HepG2 (cell line): ENCODE data around the gene MAP3K5. TPM values are rescaled to one million over a fixed set of nuclear protein-coding genes. Genes with fewer than 3 reads are reported as not detected.

Experiments
- CBFB ChIP-seq: sonication (generic); formaldehyde crosslinking; IDR thresholded peaks from 2 replicates; pipeline ENCODE4 v1.4.0; 2020; ENCODE audit warnings: missing genetic modification reagents
- DZIP1 ChIP-seq: sonication (generic); formaldehyde crosslinking; IDR thresholded peaks from 2 replicates; pipeline ENCODE4 v1.5.0; 2020; ENCODE audit warnings: mild to moderate bottlenecking, missing genetic modification reagents
- HCFC1 ChIP-seq: fragments of 150-350 bp; IDR thresholded peaks from 2 replicates; pipeline ENCODE4 v1.6.1; 2014; ENCODE audit warnings: low read depth, low read length
- NCOR1 ChIP-seq: fragments of 200-600 bp; sonication (generic); IDR thresholded peaks from 2 replicates; pipeline ENCODE4 v1.7.0; 2017; ENCODE audit warnings: antibody characterized with exemption, low read length, borderline replicate concordance
- NFKB2 ChIP-seq: sonication (generic); formaldehyde crosslinking; IDR thresholded peaks from 2 replicates; pipeline ENCODE4 v1.4.0; 2020; ENCODE audit warnings: missing genetic modification reagents, borderline replicate concordance
- NFRKB ChIP-seq: fragments of 450-650 bp; IDR thresholded peaks from 2 replicates; pipeline ENCODE4 v1.6.1; 2017
- POGZ ChIP-seq: sonication (generic); formaldehyde crosslinking; IDR thresholded peaks from 2 replicates; pipeline ENCODE4 v1.4.0; 2020; ENCODE audit warnings: mild to moderate bottlenecking, missing genetic modification reagents
- PRPF4 ChIP-seq: fragments of 200-400 bp; formaldehyde crosslinking; IDR thresholded peaks from 2 replicates; pipeline ENCODE4 v1.6.1; 2016; ENCODE audit warnings: low read length, low read depth; ENCODE audit not compliant: poor library complexity, severe bottlenecking
- RERE ChIP-seq: IDR thresholded peaks from 2 replicates; pipeline ENCODE4 v1.6.1; 2016; ENCODE audit warnings: low read depth, missing genetic modification reagents, missing compliant biosample characterization
- SALL1 ChIP-seq: sonication (generic); formaldehyde crosslinking; IDR thresholded peaks from 2 replicates; pipeline ENCODE4 v1.8.0; 2022; ENCODE audit warnings: mild to moderate bottlenecking, missing genetic modification reagents
- SALL2 ChIP-seq: sonication (generic); formaldehyde crosslinking; IDR thresholded peaks from 2 replicates; pipeline ENCODE4 v1.8.1; 2023; ENCODE audit warnings: mild to moderate bottlenecking, missing genetic modification reagents, inconsistent platforms
- TBX2 ChIP-seq: sonication (generic); formaldehyde crosslinking; IDR thresholded peaks from 2 replicates; pipeline ENCODE4 v1.5.0; 2020; ENCODE audit warnings: missing genetic modification reagents, mild to moderate bottlenecking, borderline replicate concordance
- ZFP91 ChIP-seq: sonication (generic); formaldehyde crosslinking; IDR thresholded peaks from 2 replicates; pipeline ENCODE4 v1.9.0; 2022; ENCODE audit warnings: missing genetic modification reagents, mild to moderate bottlenecking, borderline replicate concordance
- ZNF224 ChIP-seq: sonication (generic); formaldehyde crosslinking; IDR thresholded peaks from 2 replicates; pipeline ENCODE4 v1.5.0; 2020; ENCODE audit warnings: mild to moderate bottlenecking, missing genetic modification reagents
- ZNF331 ChIP-seq: sonication (generic); formaldehyde crosslinking; IDR thresholded peaks from 2 replicates; pipeline ENCODE4 v1.4.0; 2020; ENCODE audit warnings: missing genetic modification reagents
- ZNF543 ChIP-seq: sonication (generic); formaldehyde crosslinking; IDR thresholded peaks from 2 replicates; pipeline ENCODE4 v1.4.0; 2020; ENCODE audit warnings: mild to moderate bottlenecking, missing genetic modification reagents
- ZNF552 ChIP-seq: sonication (generic); formaldehyde crosslinking; IDR thresholded peaks from 2 replicates; pipeline ENCODE4 v1.9.0; 2022; ENCODE audit warnings: missing genetic modification reagents, mild to moderate bottlenecking, borderline replicate concordance
- ZNF614 ChIP-seq: IDR thresholded peaks from 2 replicates; pipeline ENCODE4 v1.6.1; 2018; ENCODE audit warnings: missing biosample characterization, missing genetic modification reagents, inconsistent platforms, borderline replicate concordance
- ZNF790 ChIP-seq: sonication (generic); formaldehyde crosslinking; IDR thresholded peaks from 2 replicates; pipeline ENCODE4 v1.8.0; 2022; ENCODE audit warnings: missing genetic modification reagents, mild to moderate bottlenecking, borderline replicate concordance
- ZSCAN25 ChIP-seq: sonication (generic); formaldehyde crosslinking; IDR thresholded peaks from 2 replicates; pipeline ENCODE4 v1.8.0; 2022; ENCODE audit warnings: mild to moderate bottlenecking, missing genetic modification reagents
- polyA plus RNA-seq, 8 experiments: library from polyadenylated mRNA; depleted of rRNA in 3 of 8; stranded (reverse) in 7 of 8; unstranded in 1 of 8; fragments of >200 nt; fragmentation: Illumina TruSeq in 4 of 8; extraction: Trizol in 4 of 8; gene quantifications; 2 replicates each; pipeline versions ENCODE4 v1.2.1 to v1.2.3, GENCODE V29; 2011 to 2016; ENCODE audit warnings: low read depth in 4 of 8, missing spikeins in 1 of 8, mixed read lengths in 1 of 8; ENCODE audit not compliant: insufficient read depth in 1 of 8
- total RNA-seq, 5 experiments: library from RNA; depleted of rRNA; stranded (reverse); fragments of >200 nt; fragmentation: Illumina TruSeq; extraction: Trizol; gene quantifications; 2 replicates each; pipeline ENCODE4 v1.2.3, GENCODE V29; 2016; ENCODE audit warnings: low read depth in 1 of 5

The MAP3K5 gene
- total and polyA plus RNA-seq, 2 of the 13 experiments (the other 11 are each of a cell fraction or from before 2014, with no cell fraction given), result not detected

- TF ChIP-seq PRPF4, result no peak
- no peak for TF ChIP-seq RERE
- peak; percentile 41; the same call in 1 of the 2 replicates for TF ChIP-seq DZIP1
- TF ChIP-seq ZNF614 (CRISPR knock-in tag), result peak; percentile 21; the same call in 1 of the 2 replicates
- peak; percentile 57; the same call in 1 of the 2 replicates for TF ChIP-seq ZNF543 (CRISPR knock-in tag)
- TF ChIP-seq NFRKB, result no peak
- TF ChIP-seq ZSCAN25 (CRISPR knock-in tag), result no peak
- TF ChIP-seq ZNF552 (CRISPR knock-in tag), result no peak
- TF ChIP-seq POGZ (CRISPR knock-in tag), result no peak; the same call in 1 of the 2 replicates
- TF ChIP-seq HCFC1, result no peak
- TF ChIP-seq NFKB2 (CRISPR knock-in tag), result peak; percentile 89; the same call in 1 of the 2 replicates
- no peak for TF ChIP-seq ZNF224
- TF ChIP-seq ZNF790, result no peak
- TF ChIP-seq SALL1 (CRISPR knock-in tag), result peak; percentile 36; the same call in 1 of the 2 replicates
- 0 out of 2 replicates have a peak, but pooled peaks have one; percentile 45 for TF ChIP-seq ZNF331
- TF ChIP-seq ZFP91 (CRISPR knock-in tag), result peak; percentile 62; the same call in 1 of the 2 replicates
- TF ChIP-seq SALL2 (CRISPR knock-in tag), result peak; percentile 64; the same call in 1 of the 2 replicates
- peak; percentile 63 for TF ChIP-seq TBX2 (CRISPR knock-in tag)
- no peak for TF ChIP-seq CBFB (CRISPR knock-in tag)
- TF ChIP-seq NCOR1, result no peak
Measured at GRCh38 chr6:136792410-136793262, at the start of gene MAP3K5 (continued).
